MM.1S (cell line): ENCODE measurements around the gene STING1.

ENCODE experiments used
- EZH2 ChIP-seq: fragments of 300-600 bp; sonication (generic); optimal IDR thresholded peaks from 2 replicates; pipeline ENCODE3; 2017; ENCODE audit warnings: low read depth, mild to moderate bottlenecking, antibody characterized with exemption, low read length, mixed read lengths
- TF ChIP-seq, protein P1 (sequence below): fragments of 300-600 bp; sonication (generic); IDR thresholded peaks from 2 replicates; pipeline ENCODE4 v1.5.1; 2016; ENCODE audit warnings: antibody characterized with exemption, low read length, mixed read lengths

DNA sequence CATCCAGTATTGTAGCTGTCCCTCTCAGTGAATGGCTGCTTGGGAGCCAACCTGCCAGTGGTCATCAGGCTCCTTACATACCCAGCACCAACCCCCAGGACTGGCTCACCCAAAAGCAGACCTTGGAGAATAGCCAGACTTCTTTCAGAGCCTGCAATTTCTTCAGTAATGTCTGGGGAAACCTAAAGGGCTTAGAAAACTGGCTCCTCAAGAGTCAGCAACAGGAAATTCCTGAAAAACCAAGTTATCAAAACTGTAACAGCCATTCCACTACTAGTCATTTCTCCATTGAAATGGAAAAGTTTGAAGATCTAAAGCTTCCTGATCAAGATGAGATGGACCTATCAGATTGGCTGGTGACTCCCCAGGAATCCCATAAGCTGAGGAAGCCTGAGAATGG is 12.3 kb upstream of the STING1 start:
- TF ChIP-seq, protein P1, sequence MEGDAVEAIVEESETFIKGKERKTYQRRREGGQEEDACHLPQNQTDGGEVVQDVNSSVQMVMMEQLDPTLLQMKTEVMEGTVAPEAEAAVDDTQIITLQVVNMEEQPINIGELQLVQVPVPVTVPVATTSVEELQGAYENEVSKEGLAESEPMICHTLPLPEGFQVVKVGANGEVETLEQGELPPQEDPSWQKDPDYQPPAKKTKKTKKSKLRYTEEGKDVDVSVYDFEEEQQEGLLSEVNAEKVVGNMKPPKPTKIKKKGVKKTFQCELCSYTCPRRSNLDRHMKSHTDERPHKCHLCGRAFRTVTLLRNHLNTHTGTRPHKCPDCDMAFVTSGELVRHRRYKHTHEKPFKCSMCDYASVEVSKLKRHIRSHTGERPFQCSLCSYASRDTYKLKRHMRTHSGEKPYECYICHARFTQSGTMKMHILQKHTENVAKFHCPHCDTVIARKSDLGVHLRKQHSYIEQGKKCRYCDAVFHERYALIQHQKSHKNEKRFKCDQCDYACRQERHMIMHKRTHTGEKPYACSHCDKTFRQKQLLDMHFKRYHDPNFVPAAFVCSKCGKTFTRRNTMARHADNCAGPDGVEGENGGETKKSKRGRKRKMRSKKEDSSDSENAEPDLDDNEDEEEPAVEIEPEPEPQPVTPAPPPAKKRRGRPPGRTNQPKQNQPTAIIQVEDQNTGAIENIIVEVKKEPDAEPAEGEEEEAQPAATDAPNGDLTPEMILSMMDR, result no peak
- TF ChIP-seq EZH2, result no peak
